Activated B cell treated with CpG ODN at 0.5 μM for 24 hours (primary cell): ENCODE results near the gene SLC13A2. TPM values are rescaled to one million over a fixed set of nuclear protein-coding genes. Genes with fewer than 3 reads are reported as not detected.

ENCODE experiments used
- ATAC-seq: fragments of 200-7000 bp; cut with Tn5 transposase; one replicate; pipeline ENCODE4 v1.10.0; 2021; ENCODE audit warnings: low read depth, mild to moderate bottlenecking, moderate library complexity
- CTCF ChIA-PET: fragments of 350-600 bp; sonication (Branson Sonifier 250); formaldehyde crosslinking; loops from one replicate; lab custom pipeline; 2021; ENCODE audit warnings: antibody characterized with exemption; lab: Charles Lee
- POLR2A ChIA-PET: fragments of 350-600 bp; sonication (Branson Sonifier 250); formaldehyde crosslinking; loops from one replicate; lab custom pipeline; 2021; ENCODE audit warnings: antibody characterized with exemption; lab: Charles Lee
- DNase-seq: peaks from one replicate; pipeline ENCODE4 v3.0.0; 2022
- H3K27ac Mint-ChIP-seq: one replicate; pipeline ENCODE4 v1.8.0; 2020; ENCODE audit warnings: mixed read lengths
- H3K27me3 Mint-ChIP-seq: one replicate; pipeline ENCODE4 v1.8.0; 2021; ENCODE audit warnings: mixed read lengths
- H3K36me3 Mint-ChIP-seq: one replicate; pipeline ENCODE4 v1.8.0; 2021; ENCODE audit warnings: low read depth, mixed read lengths
- H3K4me1 Mint-ChIP-seq: one replicate; pipeline ENCODE4 v1.8.0; 2021; ENCODE audit warnings: mixed read lengths
- H3K4me3 Mint-ChIP-seq: one replicate; pipeline ENCODE4 v1.8.0; 2020; ENCODE audit warnings: mild to moderate bottlenecking, mixed read lengths
- H3K9me3 Mint-ChIP-seq: one replicate; pipeline ENCODE4 v1.8.0; 2020; ENCODE audit warnings: mixed read lengths
- CTCF ChIP-seq: fragments of 200-600 bp; IDR thresholded peaks from one replicate; pipeline ENCODE4 v1.8.0; 2022; ENCODE audit warnings: antibody characterized with exemption, mild to moderate bottlenecking
- intact Hi-C: fragments of 100-400 bp; cut with micrococcal nuclease; formaldehyde crosslinking; loops from one replicate; pipeline ENCODE4 v1.15.1; 2024
- total RNA-seq: library from RNA; stranded (reverse); gene quantifications from 2 replicates; pipeline ENCODE4 v1.2.3, GENCODE V29; 2022

Gene SLC13A2
- total RNA-seq, 1 donor from 2014 or later = not detected

DNA sequence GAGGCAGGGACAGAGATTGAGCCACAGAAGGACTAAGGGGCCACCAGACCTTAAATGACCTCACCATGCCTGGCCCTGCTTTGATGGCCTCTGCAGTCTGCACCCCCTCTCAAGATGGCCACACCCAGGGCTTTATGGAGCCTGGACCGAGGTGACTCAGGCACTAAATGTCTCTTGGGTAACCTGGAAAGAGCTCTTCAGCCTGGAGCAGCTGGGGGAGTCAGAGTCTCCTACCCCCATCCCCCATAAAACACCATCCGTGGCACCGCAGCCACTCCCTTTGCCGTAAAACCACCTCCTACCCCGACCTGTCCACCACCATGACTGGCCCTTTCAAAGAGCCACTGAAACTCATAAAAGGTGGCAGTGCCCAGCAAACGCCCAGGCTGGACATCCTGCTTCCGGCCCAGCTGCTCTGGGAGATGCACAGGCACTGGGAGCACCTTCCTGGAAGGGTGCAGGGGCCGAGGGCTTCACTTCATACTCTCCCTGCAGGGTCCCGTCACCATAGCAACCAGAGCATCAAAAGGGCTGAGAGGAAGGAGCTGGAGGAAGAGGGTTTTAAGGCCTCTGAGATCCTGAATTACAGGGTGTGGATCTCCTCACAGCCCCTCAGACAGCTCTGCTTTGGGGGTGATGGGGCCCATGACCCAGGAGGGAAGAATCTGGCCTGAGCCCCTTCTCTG lies 55.0 kb downstream of the SLC13A2 start:
- ChIA-PET POLR2A (no interaction called here), CTCF (no interaction called here)
- H3K27me3 Mint-ChIP-seq = no peaks in the 10 kb centered on the region
- H3K4me1 Mint-ChIP-seq = no peaks in the 10 kb centered on the region
- H3K27ac Mint-ChIP-seq = no peak overlapping the region
- H3K36me3 Mint-ChIP-seq = no peaks in the 10 kb centered on the region
- ATAC-seq (no peak), DNase-seq (no peak)
- no peak overlapping the region for H3K4me3 Mint-ChIP-seq
- intact Hi-C loops = no loop called here
- no peaks in the 10 kb centered on the region for H3K9me3 Mint-ChIP-seq
- TF ChIP-seq CTCF = no peak

GRCh38 chr17:28529013-28529400 lies 55.6 kb downstream of the SLC13A2 start:
- H3K36me3 Mint-ChIP-seq = no peaks in the 10 kb centered on the region
- TF ChIP-seq CTCF = no peak

DNA sequence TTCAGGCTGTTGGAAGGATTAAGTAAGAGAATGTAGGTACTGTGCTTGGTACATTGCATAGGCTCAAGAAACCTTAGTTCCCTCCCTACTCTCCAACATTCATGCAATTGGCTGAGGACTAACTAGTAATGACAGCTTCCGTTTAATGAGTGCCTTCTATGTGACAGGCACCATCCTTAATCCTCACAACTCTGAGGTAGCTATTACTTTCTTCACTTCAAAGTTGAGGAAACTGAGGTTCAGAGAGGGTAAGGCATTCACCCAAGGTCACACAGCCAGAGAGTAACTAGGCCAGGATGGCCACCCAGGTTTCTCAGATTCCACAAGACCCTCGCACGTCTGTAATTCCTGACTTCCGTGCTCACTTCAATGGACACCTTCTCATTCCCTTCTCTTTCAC lies 56.8 kb downstream of the SLC13A2 start:
- Mint-ChIP-seq H3K27me3 (no peaks in the 10 kb centered on the region), H3K4me1 (no peaks in the 10 kb centered on the region), H3K36me3 (no peaks in the 10 kb centered on the region), H3K27ac (no peak overlapping the region), H3K4me3 (no peak overlapping the region), H3K9me3 (no peaks in the 10 kb centered on the region)
- DNase-seq (no peak), ATAC-seq (no peak)
- intact Hi-C loops = no loop called here
- POLR2A ChIA-PET = no interaction called here
- CTCF ChIA-PET = no interaction called here
- TF ChIP-seq CTCF = no peak

More at GRCh38 chr17:28529013-28529400, 55.6 kb downstream of the SLC13A2 start:
- no peaks in the 10 kb centered on the region for H3K27me3 Mint-ChIP-seq
- ChIA-PET CTCF (no interaction called here), POLR2A (no interaction called here)
- no peak overlapping the region for H3K4me3 Mint-ChIP-seq
- H3K9me3 Mint-ChIP-seq = no peaks in the 10 kb centered on the region
- intact Hi-C loops = no loop called here
- no peak overlapping the region for H3K27ac Mint-ChIP-seq
- H3K4me1 Mint-ChIP-seq = no peaks in the 10 kb centered on the region
- no peak for ATAC-seq
- no peak for DNase-seq

GRCh38 chr17:28530926-28531325 lies 57.5 kb downstream of the SLC13A2 start:
- Mint-ChIP-seq H3K4me3 (no peak overlapping the region), H3K36me3 (no peaks in the 10 kb centered on the region), H3K27ac (no peak overlapping the region), H3K9me3 (no peaks in the 10 kb centered on the region), H3K27me3 (no peaks in the 10 kb centered on the region), H3K4me1 (no peaks in the 10 kb centered on the region)
- ChIA-PET CTCF (interaction anchor here (1.2 kb wide), 1 partner anchor 82 kb away, joined by 3 read pairs; no protein-coding TSS in a partner anchor), POLR2A (interaction anchor here (0.6 kb wide), 1 partner anchor 10 kb away, joined by 7 read pairs; no protein-coding TSS in a partner anchor)
- no peak for DNase-seq
- intact Hi-C loops = no loop called here
- TF ChIP-seq CTCF = no peak
- no peak for ATAC-seq

DNA sequence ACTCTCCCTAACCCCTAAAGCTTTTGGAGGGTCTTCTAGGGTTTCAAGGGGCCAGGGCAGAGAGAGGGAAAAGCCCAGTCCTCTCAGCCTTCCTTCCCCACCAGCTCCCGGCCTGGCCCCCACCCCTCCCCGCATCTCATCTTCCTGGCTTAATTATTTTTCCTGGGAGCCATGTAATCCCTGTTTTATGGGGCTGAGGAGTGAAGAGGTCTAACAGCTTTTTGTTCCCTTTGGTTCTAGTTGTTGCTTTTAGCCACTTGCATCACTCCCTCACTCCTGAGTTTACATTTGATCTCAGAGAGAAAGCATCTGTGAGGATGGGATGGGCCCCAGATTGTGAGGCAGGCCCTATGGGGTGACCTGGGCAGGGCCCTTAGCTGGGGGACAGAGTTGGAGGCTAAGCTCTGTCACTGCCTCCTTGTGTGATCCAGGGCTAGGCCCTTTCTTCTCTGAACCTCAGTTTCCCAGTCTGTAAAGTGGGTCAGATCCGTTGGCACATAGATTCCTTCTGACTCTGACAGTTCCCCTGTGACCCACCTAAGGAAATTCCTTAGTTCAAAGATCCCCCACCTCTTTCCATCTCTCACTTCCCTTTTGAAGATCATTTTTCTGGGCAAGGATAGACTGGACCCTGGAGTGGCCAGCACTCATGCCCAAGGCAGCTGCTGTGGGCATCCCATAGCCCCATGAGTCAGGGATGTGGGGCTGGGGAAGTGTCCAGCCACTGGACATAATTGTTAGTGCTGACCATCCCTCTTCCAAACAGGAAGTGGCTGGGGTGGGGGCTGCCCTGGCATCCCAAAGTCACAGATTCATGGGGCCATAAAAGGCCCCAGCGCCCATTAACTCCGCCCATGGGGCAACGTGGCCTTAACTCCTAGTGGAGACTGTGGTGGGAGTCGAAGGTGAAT lies 58.9 kb downstream of the SLC13A2 start:
- no peaks in the 10 kb centered on the region for H3K27me3 Mint-ChIP-seq
- ChIA-PET CTCF (interaction anchor here (0.6 to 1.2 kb wide), 2 partner anchors 10 to 80 kb away, joined by 3 read pairs; no protein-coding TSS in a partner anchor), POLR2A (no interaction called here)
- H3K4me1 Mint-ChIP-seq = no peaks in the 10 kb centered on the region
- H3K36me3 Mint-ChIP-seq = no peaks in the 10 kb centered on the region
- TF ChIP-seq CTCF = no peak
- ATAC-seq (no peak), DNase-seq (no peak)
- no peak overlapping the region for H3K27ac Mint-ChIP-seq
- intact Hi-C loops = no loop called here
- no peak overlapping the region for H3K4me3 Mint-ChIP-seq
- H3K9me3 Mint-ChIP-seq = no peaks in the 10 kb centered on the region
